BJ (cell line): Measurements from ENCODE around the gene ZCCHC13. TPM values are rescaled to one million over a fixed set of nuclear protein-coding genes. Genes with fewer than 3 reads are reported as not detected.
"Not testable (repeated sequence)": the region's sequence is repeated elsewhere in the genome, so short reads cannot be mapped to it uniquely, and the experiment has no call there.

Source experiments
- CTCF ChIA-PET: fragments of 350-600 bp; formaldehyde crosslinking; extraction: SDS; loops from one replicate; lab custom pipeline; 2021; ENCODE audit warnings: antibody characterized with exemption, inconsistent platforms; lab: Yijun Ruan, JAX
- POLR2A ChIA-PET: fragments of 300-600 bp; sonication (Branson Sonifier 250); formaldehyde crosslinking; extraction: SDS; loops from one replicate; lab custom pipeline; 2021; ENCODE audit warnings: antibody characterized with exemption; lab: Charles Lee
- DNase-seq: peaks from one replicate; pipeline ENCODE4 v3.0.0-alpha.2; 2011; ENCODE audit warnings: low read depth
- H3K27me3 ChIP-seq: 2 replicates; pipeline ENCODE4 v1.6.0; 2011; ENCODE audit warnings: low read length; ENCODE audit not compliant: control insufficient read depth, insufficient read depth
- H3K36me3 ChIP-seq: 2 replicates; pipeline ENCODE4 v1.5.1; 2011; ENCODE audit warnings: low read length; ENCODE audit not compliant: control insufficient read depth, insufficient read depth
- H3K4me3 ChIP-seq: 2 replicates; pipeline ENCODE4 v1.5.1; 2011; ENCODE audit warnings: low read depth, mild to moderate bottlenecking, control low read depth, low read length
- polyA plus RNA-seq: library from polyadenylated mRNA; depleted of rRNA; stranded (reverse); fragments of >200 nt; gene quantifications from 2 replicates; pipeline ENCODE4 v1.2.3, GENCODE V29; 2011
- TF ChIP-seq, protein P1 (sequence below): IDR thresholded peaks from 2 replicates; pipeline ENCODE4 v1.5.1; 2011; ENCODE audit warnings: low read depth, mild to moderate bottlenecking, control low read depth, inconsistent platforms, low read length, moderate library complexity; ENCODE audit not compliant: insufficient read depth

The ZCCHC13 gene
- polyA plus RNA-seq, 1 experiment: not detected

DNA sequence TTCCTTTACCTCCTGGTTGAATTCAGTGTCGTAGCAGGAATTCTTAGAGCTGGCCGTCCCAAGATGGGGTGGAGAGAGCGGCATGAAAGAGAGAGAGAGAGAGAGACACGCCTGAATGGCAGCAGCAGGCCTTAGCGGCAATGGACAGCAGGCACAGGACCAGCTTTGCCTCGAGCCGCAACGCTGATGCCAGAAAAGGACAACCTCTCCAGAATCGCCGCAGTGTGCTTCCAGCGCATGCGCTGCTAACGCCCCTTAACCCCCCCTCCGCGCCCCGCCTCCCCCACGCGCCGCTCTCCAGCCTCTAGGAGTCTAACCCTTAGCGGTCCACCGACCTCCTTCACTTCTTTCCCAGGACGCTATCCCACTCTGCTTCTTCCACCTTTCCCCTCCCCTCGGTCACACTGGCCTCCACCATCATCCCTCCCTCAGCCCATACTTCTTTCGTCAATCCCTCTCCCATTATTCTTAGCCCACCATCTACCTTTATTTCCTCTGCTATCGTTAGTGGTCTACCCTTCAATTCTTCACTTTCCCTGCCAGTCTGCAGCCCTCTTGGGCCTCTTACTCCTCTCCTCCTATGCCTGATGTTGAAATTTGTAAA, 10.5 kb upstream of the ZCCHC13 start:
- no peaks in the 10 kb centered on the region for H3K27me3 ChIP-seq
- TF ChIP-seq, protein P1, sequence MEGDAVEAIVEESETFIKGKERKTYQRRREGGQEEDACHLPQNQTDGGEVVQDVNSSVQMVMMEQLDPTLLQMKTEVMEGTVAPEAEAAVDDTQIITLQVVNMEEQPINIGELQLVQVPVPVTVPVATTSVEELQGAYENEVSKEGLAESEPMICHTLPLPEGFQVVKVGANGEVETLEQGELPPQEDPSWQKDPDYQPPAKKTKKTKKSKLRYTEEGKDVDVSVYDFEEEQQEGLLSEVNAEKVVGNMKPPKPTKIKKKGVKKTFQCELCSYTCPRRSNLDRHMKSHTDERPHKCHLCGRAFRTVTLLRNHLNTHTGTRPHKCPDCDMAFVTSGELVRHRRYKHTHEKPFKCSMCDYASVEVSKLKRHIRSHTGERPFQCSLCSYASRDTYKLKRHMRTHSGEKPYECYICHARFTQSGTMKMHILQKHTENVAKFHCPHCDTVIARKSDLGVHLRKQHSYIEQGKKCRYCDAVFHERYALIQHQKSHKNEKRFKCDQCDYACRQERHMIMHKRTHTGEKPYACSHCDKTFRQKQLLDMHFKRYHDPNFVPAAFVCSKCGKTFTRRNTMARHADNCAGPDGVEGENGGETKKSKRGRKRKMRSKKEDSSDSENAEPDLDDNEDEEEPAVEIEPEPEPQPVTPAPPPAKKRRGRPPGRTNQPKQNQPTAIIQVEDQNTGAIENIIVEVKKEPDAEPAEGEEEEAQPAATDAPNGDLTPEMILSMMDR: no peak
- DNase-seq: no peak
- CTCF ChIA-PET: no interaction called here
- POLR2A ChIA-PET: no interaction called here
- no peaks in the 10 kb centered on the region for H3K36me3 ChIP-seq
- peak overlapping the region; percentile 67 for H3K4me3 ChIP-seq

DNA sequence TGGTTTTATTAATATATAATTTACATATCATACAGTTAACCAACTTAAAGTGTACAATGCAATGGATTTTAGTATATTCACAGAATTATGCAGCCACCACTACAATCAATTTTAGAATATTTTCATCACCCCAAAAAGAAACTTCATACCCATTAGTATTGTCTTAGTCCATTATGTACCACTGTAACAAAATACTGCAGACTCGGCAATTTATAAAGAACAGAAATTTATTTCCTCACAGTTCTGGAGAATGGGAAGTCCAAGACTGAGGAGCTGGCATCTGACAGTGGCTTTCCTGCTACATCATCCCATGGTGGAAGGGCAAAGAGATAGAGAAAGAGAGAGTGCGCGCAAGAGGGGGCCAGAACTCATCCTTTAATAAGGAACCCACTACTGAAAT, 8.9 kb upstream of the ZCCHC13 start:
- DNase-seq: no peak
- no peaks in the 10 kb centered on the region for H3K27me3 ChIP-seq
- ChIA-PET POLR2A (no interaction called here), CTCF (no interaction called here)
- no peaks in the 10 kb centered on the region for H3K36me3 ChIP-seq
- TF ChIP-seq, protein P1: no peak
- H3K4me3 ChIP-seq: no peak overlapping the region

DNA sequence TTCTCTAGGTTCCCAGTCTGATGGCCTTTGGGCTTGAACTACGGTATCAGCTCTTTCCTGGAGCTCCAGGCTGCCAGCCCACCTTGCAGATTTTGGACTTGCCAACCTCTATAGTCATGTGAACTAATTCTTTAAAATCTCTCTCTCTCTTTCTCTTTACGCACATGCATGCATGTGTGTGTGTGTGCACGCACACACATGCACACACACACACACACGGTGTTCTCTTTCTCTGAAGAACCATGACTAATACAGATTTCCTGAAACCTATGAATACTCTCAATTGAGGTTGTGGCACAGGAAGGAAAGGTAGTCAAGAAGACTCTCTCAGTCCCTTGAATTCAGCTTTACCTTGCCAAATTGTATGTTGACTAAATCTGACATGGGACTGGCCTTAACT, 6.2 kb upstream of the ZCCHC13 start:
- ChIA-PET POLR2A (no interaction called here), CTCF (no interaction called here)
- H3K4me3 ChIP-seq: no peak overlapping the region

DNA sequence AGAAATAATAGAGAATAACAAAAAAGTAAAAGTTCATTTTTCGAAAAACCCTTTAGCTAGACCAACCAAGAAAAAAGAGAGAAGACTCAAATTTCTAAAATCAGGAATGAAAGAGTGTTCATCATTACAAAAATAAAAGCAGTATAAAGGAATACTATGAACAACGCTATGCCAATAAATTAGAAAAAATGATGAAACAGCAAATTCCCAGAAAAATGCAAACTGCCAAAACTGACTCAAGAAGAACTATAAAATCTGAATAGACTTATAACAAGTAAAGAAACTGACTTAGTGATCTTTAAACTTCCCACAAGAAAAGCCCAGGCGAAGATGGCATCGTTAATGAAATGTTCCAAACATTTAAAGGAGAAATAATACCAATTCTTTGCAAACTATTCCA, 3.1 kb upstream of the ZCCHC13 start:
- no peak overlapping the region for H3K4me3 ChIP-seq
- H3K27me3 ChIP-seq: no peaks in the 10 kb centered on the region
- no peak for DNase-seq
- no peaks in the 10 kb centered on the region for H3K36me3 ChIP-seq
- ChIA-PET POLR2A (no interaction called here), CTCF (no interaction called here)
- TF ChIP-seq, protein P1: no peak

More for the DNA sequence above, 6.2 kb upstream of the ZCCHC13 start:
- TF ChIP-seq, protein P1: no peak
- Histone ChIP-seq H3K27me3 (no peaks in the 10 kb centered on the region), H3K36me3 (no peaks in the 10 kb centered on the region)
- no peak for DNase-seq

DNA sequence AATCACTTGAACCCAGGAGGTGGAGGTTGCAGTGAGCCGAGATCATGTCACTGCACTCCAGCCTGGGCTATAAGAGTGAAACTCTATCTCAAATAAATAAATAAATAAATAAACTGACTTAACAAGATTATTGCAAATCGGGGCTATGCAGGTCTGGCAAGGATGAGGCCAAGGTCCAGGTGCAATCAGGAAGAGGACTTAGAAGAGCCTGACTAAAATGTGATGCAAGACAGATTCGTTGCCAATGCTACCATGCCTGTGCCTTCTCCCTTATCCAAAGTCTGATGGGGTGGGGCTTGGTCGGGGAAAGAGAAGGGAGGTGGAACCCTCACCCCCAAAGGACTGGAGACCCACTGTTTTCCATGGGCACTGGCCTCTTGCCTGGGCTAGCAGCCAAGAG, 14.7 kb downstream of the ZCCHC13 start:
- Histone ChIP-seq H3K27me3 (no peaks in the 10 kb centered on the region), H3K4me3 (no peak overlapping the region), H3K36me3 (no peaks in the 10 kb centered on the region)
- DNase-seq: no peak
- TF ChIP-seq, protein P1: no peak
- ChIA-PET CTCF (no interaction called here), POLR2A (no interaction called here)

DNA sequence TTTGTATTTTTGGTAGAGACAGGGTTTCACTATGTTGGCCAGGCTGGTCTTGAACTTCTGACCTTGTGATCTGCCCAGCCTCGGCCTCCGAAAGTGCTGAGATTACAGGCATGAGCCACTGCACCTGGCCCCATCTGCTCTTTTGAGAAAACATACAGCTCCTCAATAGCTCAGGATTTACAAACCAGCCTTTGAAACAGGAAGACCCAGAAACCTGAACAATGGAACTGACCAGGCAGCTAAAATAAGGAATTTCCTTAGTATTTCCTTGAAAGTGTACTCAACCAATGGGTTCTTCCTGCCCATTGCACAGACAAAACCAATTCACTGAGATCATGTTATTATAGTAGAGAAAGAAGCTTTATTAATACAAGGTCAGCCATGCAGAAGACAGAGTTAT, 15.3 kb downstream of the ZCCHC13 start:
- H3K36me3 ChIP-seq, H3K27me3 ChIP-seq, H3K4me3 ChIP-seq, POLR2A ChIA-PET, DNase-seq: not testable (repeated sequence)
- CTCF ChIA-PET: interaction anchor here (1.0 kb wide), 1 partner anchor 16 kb away, joined by 3 read pairs; no protein-coding TSS in a partner anchor
